Naive thymus-derived CD8-positive, alpha-beta T cell (primary cell): ENCODE results near the gene EIF4E1B. TPM values are rescaled to one million over a fixed set of nuclear protein-coding genes. Genes with fewer than 3 reads are reported as not detected.

Experiments
- ATAC-seq, 2 donors: fragments of 150-1000 bp; cut with Tn5 transposase in 1 of 2; sonication (Bioruptor Pico), chemical (Tn5 transposase) in 1 of 2; 1 replicate in 1 of 2; 2 replicates in 1 of 2; pipeline ENCODE4 v1.10.0; 2021; ENCODE audit warnings: mild to moderate bottlenecking in 2 of 2, moderate library complexity in 2 of 2
- POLR2A ChIA-PET: fragments of 350-600 bp; sonication (Branson Sonifier 250); formaldehyde crosslinking; loops from one replicate; lab custom pipeline; 2021; ENCODE audit warnings: antibody characterized with exemption; lab: Charles Lee
- DNase-seq, 10 donors: peaks; one replicate each; pipeline versions ENCODE4 v3.0.0 to v3.0.0-alpha.2; 2020 to 2022
- H3K27ac Mint-ChIP-seq, 10 donors: one replicate each; pipeline ENCODE4 v1.8.0; 2020 to 2022; ENCODE audit warnings: mild to moderate bottlenecking in 10 of 10, mixed read lengths in 10 of 10, moderate library complexity in 4 of 10, inconsistent platforms in 1 of 10
- H3K27me3 Mint-ChIP-seq, 5 donors: one replicate each; pipeline ENCODE4 v1.8.0; 2021 to 2022; ENCODE audit warnings: mixed read lengths in 5 of 5
- H3K36me3 Mint-ChIP-seq, 3 donors: one replicate each; pipeline ENCODE4 v1.8.0; 2020 to 2022; ENCODE audit warnings: mixed read lengths in 3 of 3, mild to moderate bottlenecking in 2 of 3, inconsistent platforms in 1 of 3
- H3K4me1 Mint-ChIP-seq, 4 donors: one replicate each; pipeline ENCODE4 v1.8.0; 2021 to 2022; ENCODE audit warnings: mixed read lengths in 4 of 4
- H3K4me3 Mint-ChIP-seq, 10 donors: one replicate each; pipeline ENCODE4 v1.8.0; 2020 to 2022; ENCODE audit warnings: mild to moderate bottlenecking in 10 of 10, mixed read lengths in 10 of 10, moderate library complexity in 6 of 10, inconsistent platforms in 1 of 10
- H3K9me3 Mint-ChIP-seq, 9 donors: one replicate each; pipeline ENCODE4 v1.8.0; 2020 to 2022; ENCODE audit warnings: mixed read lengths in 9 of 9, mild to moderate bottlenecking in 3 of 9, inconsistent platforms in 1 of 9, moderate library complexity in 1 of 9
- polyA plus RNA-seq, 3 donors: library from polyadenylated mRNA; unstranded; fragments of 300-500 nt; fragmentation: Illumina TruSeq; gene quantifications; one replicate each; pipeline ENCODE4 v1.2.3, GENCODE V29; 2021
- total RNA-seq, 8 experiments: library from RNA in 2 of 8; stranded (reverse) in 2 of 8; gene quantifications; one replicate each; pipeline ENCODE4 v1.2.3 and lab custom pipeline; 2021 to 2026

The EIF4E1B gene
- total and polyA plus RNA-seq, 5 experiments from 2014 or later = not detected

- Mint-ChIP-seq H3K27me3 (peaks cover 18 to 40% (median 26%) of the 10 kb centered on the region in 5 donors), H3K27ac (peak overlapping the region in 4 of 10 donors; percentile 54 to 75 (median 58)), H3K4me1 (peaks cover 10 to 14% (median 12%) of the 10 kb centered on the region in 4 donors), H3K9me3 (peaks cover 0 to 8% (median 0%) of the 10 kb centered on the region in 9 donors), H3K36me3 (peaks cover 0 to 4% (median 2%) of the 10 kb centered on the region in 3 donors), H3K4me3 (peak overlapping the region; percentile 79 to 94 (median 90))
- DNase-seq = no peak
- POLR2A ChIA-PET = interaction anchor here (1.8 kb wide), 1 partner anchor 73 kb away, joined by 4 read pairs; no protein-coding TSS in a partner anchor
- peak; percentile 8 to 41 for ATAC-seq
Observed at GRCh38 chr5:176608937-176609723, 21.3 kb upstream of the EIF4E1B start.

- Mint-ChIP-seq H3K36me3 (peaks cover 0 to 4% (median 2%) of the 10 kb centered on the region in 3 donors), H3K9me3 (peaks cover 0 to 8% (median 0%) of the 10 kb centered on the region in 9 donors), H3K27ac (peak within 1 kb of the TSS in 4 of 10 donors; percentile 54 to 75 (median 58)), H3K27me3 (peaks cover 18 to 41% (median 26%) of the 10 kb centered on the region in 5 donors), H3K4me1 (peaks cover 10 to 14% (median 12%) of the 10 kb centered on the region in 4 donors), H3K4me3 (peak within 1 kb of the TSS; percentile 79 to 94 (median 90))
- DNase-seq (peak in 7 of 10 donors; percentile 32 to 48 (median 38)), ATAC-seq (peak; percentile 61 to 82)
- POLR2A ChIA-PET = interaction anchor here (1.8 kb wide), 1 partner anchor 74 kb away, joined by 4 read pairs; no protein-coding TSS in a partner anchor
Observed at GRCh38 chr5:176609724-176610434, 20.6 kb upstream of the EIF4E1B start, which contains the start of gene GPRIN1. TSS of gene GPRIN1 (minus strand) at chr5:176610156. CDS start at chr5:176599834, 10,322 bp downstream.

DNA sequence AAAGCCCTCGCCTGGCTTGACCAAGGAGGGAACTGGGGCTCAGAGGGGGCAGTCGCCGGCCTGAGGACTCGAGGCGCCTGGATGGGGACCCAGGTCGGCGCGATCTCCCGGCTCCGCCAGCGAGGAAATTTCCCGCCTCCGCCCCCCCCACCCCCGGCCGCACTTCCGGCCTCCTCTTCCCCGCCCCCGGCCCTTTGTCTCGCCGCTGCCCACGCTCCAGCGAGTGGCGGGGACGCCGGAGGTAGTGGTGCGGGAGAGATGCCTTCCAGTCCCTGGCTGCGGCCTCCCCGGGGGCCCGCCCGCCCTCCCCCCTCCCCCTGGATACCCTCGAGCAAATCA lies 20.1 kb upstream of the EIF4E1B start:
- Mint-ChIP-seq H3K4me1 (peaks cover 10 to 14% (median 12%) of the 10 kb centered on the region in 4 donors), H3K9me3 (peaks cover 0 to 8% (median 0%) of the 10 kb centered on the region in 9 donors), H3K4me3 (peak overlapping the region; percentile 62 to 80 (median 76)), H3K36me3 (peaks cover 0 to 4% (median 2%) of the 10 kb centered on the region in 3 donors), H3K27ac (no peak overlapping the region), H3K27me3 (peaks cover 18 to 45% (median 27%) of the 10 kb centered on the region in 5 donors)
- ATAC-seq = no peak
- POLR2A ChIA-PET = interaction anchor here (1.8 kb wide), 1 partner anchor 75 kb away, joined by 4 read pairs; no protein-coding TSS in a partner anchor
- DNase-seq = no peak

DNA sequence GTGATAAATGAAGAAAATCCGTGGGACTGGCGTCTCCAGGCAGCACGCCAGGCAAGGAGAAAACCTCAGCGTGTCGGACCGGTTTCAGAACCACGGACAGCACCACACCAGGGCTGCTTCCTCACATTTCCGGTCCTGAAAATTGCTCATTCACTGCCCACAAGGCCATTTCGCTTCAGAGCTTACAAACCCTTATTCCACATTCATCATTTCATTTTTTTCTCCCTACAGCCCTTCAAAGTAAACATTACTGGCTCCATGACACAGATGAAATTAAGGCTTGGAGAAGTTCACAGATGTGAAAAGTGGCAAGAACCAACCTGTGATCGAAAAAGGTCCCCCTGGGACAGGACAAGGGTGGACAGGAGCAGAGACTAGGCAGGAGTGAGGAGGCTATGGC lies 19.0 kb upstream of the EIF4E1B start:
- ATAC-seq (no peak), DNase-seq (peak in 9 of 10 donors; percentile 31 to 80 (median 54))
- H3K4me1 Mint-ChIP-seq = peaks cover 10 to 14% (median 12%) of the 10 kb centered on the region in 4 donors
- peak overlapping the region in 2 of 10 donors; percentile 41 to 76 for H3K27ac Mint-ChIP-seq
- H3K4me3 Mint-ChIP-seq = peak overlapping the region in 4 of 10 donors; percentile 1 to 40 (median 34)
- peaks cover 18 to 53% (median 32%) of the 10 kb centered on the region in 5 donors for H3K27me3 Mint-ChIP-seq
- peaks cover 0 to 8% (median 0%) of the 10 kb centered on the region in 9 donors for H3K9me3 Mint-ChIP-seq
- peaks cover 0 to 4% (median 2%) of the 10 kb centered on the region in 3 donors for H3K36me3 Mint-ChIP-seq
- POLR2A ChIA-PET = no interaction called here

- Mint-ChIP-seq H3K4me1 (peaks cover 10 to 14% (median 12%) of the 10 kb centered on the region in 4 donors), H3K4me3 (peak overlapping the region in 3 of 10 donors; percentile 37 to 64 (median 40)), H3K9me3 (peaks cover 0 to 8% (median 0%) of the 10 kb centered on the region in 9 donors), H3K27ac (peak overlapping the region in 1 of 10 donors; percentile 41), H3K27me3 (peaks cover 18 to 59% (median 38%) of the 10 kb centered on the region in 5 donors), H3K36me3 (peaks cover 0 to 4% (median 2%) of the 10 kb centered on the region in 3 donors)
- POLR2A ChIA-PET = no interaction called here
- ATAC-seq (no peak), DNase-seq (no peak)
Observed at GRCh38 chr5:176612008-176612407, 18.5 kb upstream of the EIF4E1B start.

GRCh38 chr5:176612855-176613254 lies 17.6 kb upstream of the EIF4E1B start:
- H3K36me3 Mint-ChIP-seq = peaks cover 0 to 4% (median 2%) of the 10 kb centered on the region in 3 donors
- no peak overlapping the region for H3K4me3 Mint-ChIP-seq
- H3K4me1 Mint-ChIP-seq = peaks cover 10 to 14% (median 12%) of the 10 kb centered on the region in 4 donors
- POLR2A ChIA-PET = no interaction called here
- DNase-seq (no peak), ATAC-seq (no peak)
- H3K27ac Mint-ChIP-seq = no peak overlapping the region
- peaks cover 22 to 68% (median 43%) of the 10 kb centered on the region in 5 donors for H3K27me3 Mint-ChIP-seq
- peaks cover 0 to 8% (median 0%) of the 10 kb centered on the region in 9 donors for H3K9me3 Mint-ChIP-seq

DNA sequence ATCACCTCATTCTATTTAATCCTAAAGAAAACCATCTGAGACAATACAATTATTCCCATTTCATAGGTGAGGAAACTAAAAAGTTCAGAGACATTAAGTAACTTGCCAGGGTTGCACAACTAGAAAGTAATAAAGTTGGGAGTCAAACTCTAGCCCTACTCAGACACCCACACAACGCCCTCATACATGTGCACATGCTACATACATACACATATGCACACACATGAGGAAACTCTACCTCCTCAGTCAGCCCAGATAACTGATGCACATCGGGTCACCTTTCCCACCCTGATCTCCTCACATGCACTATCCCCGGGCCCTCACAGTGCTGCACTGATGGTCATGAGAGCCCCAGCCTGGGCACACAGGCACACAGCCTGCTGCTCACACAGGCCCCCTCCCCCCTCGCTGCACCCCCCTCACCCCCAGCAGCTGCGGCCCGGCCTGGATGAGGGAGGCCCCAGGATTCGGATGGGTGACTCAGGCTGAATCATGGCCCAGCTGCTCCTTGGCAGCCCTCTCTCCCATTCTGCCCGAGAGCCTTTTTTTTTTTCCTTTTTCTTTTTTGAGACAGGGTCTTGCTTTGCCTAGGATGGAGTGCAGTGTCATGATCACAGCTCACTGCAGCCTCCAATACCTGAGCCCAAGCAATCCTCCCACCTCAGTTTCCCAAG lies 15.5 kb upstream of the EIF4E1B start:
- Mint-ChIP-seq H3K9me3 (peaks cover 0 to 8% (median 0%) of the 10 kb centered on the region in 9 donors), H3K4me3 (peak overlapping the region in 1 of 10 donors; percentile 15), H3K27ac (no peak overlapping the region), H3K4me1 (peaks cover 8 to 17% (median 14%) of the 10 kb centered on the region in 4 donors), H3K36me3 (peaks cover 0 to 2% (median 0%) of the 10 kb centered on the region in 3 donors), H3K27me3 (peaks cover 18 to 76% (median 41%) of the 10 kb centered on the region in 5 donors)
- DNase-seq (no peak), ATAC-seq (no peak)
- POLR2A ChIA-PET = no interaction called here

DNA sequence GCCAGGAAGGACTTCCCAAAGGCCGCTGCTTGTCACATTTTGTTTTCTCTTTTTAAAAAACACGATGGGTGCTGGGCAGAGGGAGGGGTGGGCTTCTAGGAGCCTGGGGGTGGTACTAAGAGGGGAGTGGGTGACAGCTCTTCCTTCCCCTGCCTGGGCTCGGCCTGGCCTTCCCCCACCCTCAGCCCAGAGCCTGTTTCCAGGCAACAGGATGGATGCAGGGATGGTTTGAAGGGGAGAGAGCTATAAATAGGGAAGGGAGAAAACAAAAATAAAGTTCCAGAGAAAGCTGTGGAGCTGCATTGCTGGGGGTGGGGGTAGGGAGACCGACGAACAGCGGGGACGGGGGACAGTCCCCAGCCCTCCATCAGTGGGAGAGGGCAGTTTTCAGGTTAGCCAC lies 14.0 kb upstream of the EIF4E1B start:
- Mint-ChIP-seq H3K9me3 (peaks cover 0 to 5% (median 0%) of the 10 kb centered on the region in 9 donors), H3K27me3 (peaks cover 20 to 82% (median 42%) of the 10 kb centered on the region in 5 donors), H3K4me3 (no peak overlapping the region), H3K36me3 (peaks cover 0 to 2% (median 0%) of the 10 kb centered on the region in 3 donors), H3K4me1 (peaks cover 12 to 22% (median 18%) of the 10 kb centered on the region in 4 donors), H3K27ac (no peak overlapping the region)
- ATAC-seq (no peak), DNase-seq (no peak)
- POLR2A ChIA-PET = no interaction called here

GRCh38 chr5:176618783-176619182 lies 11.7 kb upstream of the EIF4E1B start:
- no peak for ATAC-seq
- peaks cover 13 to 74% (median 32%) of the 10 kb centered on the region in 5 donors for H3K27me3 Mint-ChIP-seq
- no peaks in the 10 kb centered on the region for H3K9me3 Mint-ChIP-seq
- H3K36me3 Mint-ChIP-seq = no peaks in the 10 kb centered on the region
- peaks cover 7 to 22% (median 18%) of the 10 kb centered on the region in 4 donors for H3K4me1 Mint-ChIP-seq
- H3K27ac Mint-ChIP-seq = no peak overlapping the region
- POLR2A ChIA-PET = interaction anchor here (1.1 kb wide), 1 partner anchor 388 kb away, joined by 4 read pairs; the partner anchor contains the start of gene UIMC1
- H3K4me3 Mint-ChIP-seq = peak overlapping the region in 9 of 10 donors; percentile 53 to 91 (median 70)
- DNase-seq = no peak

- Mint-ChIP-seq H3K4me1 (peaks cover 7 to 22% (median 18%) of the 10 kb centered on the region in 4 donors), H3K27ac (no peak overlapping the region), H3K27me3 (peaks cover 11 to 76% (median 32%) of the 10 kb centered on the region in 5 donors), H3K9me3 (no peaks in the 10 kb centered on the region), H3K36me3 (no peaks in the 10 kb centered on the region), H3K4me3 (peak overlapping the region; percentile 22 to 91 (median 68))
- POLR2A ChIA-PET = no interaction called here
- DNase-seq (peak; percentile 46 to 89 (median 76)), ATAC-seq (peak; percentile 97 to 98)
Observed at GRCh38 chr5:176619203-176619568, 11.3 kb upstream of the EIF4E1B start.

DNA sequence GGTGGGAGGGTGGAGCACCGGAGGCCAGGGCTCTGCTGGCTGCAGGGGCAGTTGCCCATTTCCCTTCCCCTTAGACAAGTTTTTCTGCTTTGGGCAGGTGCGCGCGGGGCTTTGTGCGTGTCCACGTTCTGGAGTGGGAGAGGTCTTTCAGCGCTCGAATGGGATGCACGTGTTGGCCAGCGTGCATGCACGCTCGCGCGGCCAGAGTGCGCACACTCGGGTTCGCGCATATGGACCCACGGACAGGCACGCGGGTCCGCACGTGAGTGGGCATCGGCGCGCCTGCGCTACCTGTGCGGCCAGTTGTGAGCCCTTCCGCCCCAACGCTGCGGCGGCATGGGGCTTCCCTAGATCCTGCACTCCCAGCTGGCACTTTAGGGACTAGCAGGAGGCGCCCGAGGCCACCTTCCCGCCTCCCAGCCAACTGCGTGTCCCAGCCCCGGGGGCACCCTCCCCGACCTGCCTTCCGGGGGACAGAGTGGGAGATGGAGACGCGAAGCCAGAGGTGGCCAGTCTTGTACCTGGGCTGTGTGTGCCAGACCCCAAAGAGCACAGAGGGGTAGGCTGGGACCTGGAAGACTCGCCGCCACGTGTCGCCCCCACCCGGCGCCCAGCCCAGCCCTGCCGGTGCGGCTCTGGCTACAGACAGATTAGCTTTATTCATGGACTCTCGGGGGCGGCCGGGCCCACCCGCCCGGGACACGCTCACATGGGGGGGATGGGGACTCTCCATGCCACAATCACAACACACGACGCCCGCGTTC lies 10.7 kb upstream of the EIF4E1B start:
- ATAC-seq (no peak), DNase-seq (no peak)
- Mint-ChIP-seq H3K4me1 (peaks cover 7 to 22% (median 18%) of the 10 kb centered on the region in 4 donors), H3K36me3 (no peaks in the 10 kb centered on the region), H3K27me3 (peaks cover 11 to 79% (median 33%) of the 10 kb centered on the region in 5 donors), H3K27ac (peak overlapping the region in 1 of 10 donors; percentile 43), H3K9me3 (no peaks in the 10 kb centered on the region), H3K4me3 (peak overlapping the region; percentile 68 to 91 (median 78))
- POLR2A ChIA-PET = interaction anchor here (0.7 kb wide), 1 partner anchor 156 kb away, joined by 3 read pairs; no protein-coding TSS in a partner anchor
